Thyroid gland (tissue), 4 donors: ENCODE results near the gene SIM1.

Experiments used
- CTCF ChIP-seq, 6 experiments: fragments of 200-600 bp in 3 of 6; fragments of 450-650 bp in 3 of 6; sonication (generic) in 3 of 6; IDR thresholded peaks; one replicate each; pipeline ENCODE4 v1.5.1; 2016 to 2019; ENCODE audit warnings: antibody characterized with exemption in 6 of 6, mild to moderate bottlenecking in 2 of 6, inconsistent platforms in 1 of 6, moderate library complexity in 1 of 6
- POLR2A ChIP-seq, 2 donors: fragments of 450-650 bp; IDR thresholded peaks; one replicate each; pipeline ENCODE4 v1.6.1; 2017; ENCODE audit warnings: antibody characterized with exemption in 2 of 2, mild to moderate bottlenecking in 2 of 2, moderate library complexity in 1 of 2

- TF ChIP-seq CTCF (IDR thresholded peaks at IDR 0.05): no peak
- TF ChIP-seq POLR2A (IDR thresholded peaks at IDR 0.05): no peak
Observed at GRCh38 chr6:100472674-100473073, 8.0 kb upstream of the SIM1 start.
